Tibial nerve (tissue), 4 donors: ENCODE measurements around the gene ECHS1. TPM values are rescaled to one million over a fixed set of nuclear protein-coding genes. Genes with fewer than 3 reads are reported as not detected.
A peak's percentile ranks its signal among the peaks of the same experiment; 100 is the strongest.

ENCODE experiments used
- DNase-seq, 2 donors: peaks; one replicate each; pipeline ENCODE4 v3.0.0-alpha.2; 2019; ENCODE audit warnings: low spot score in 2 of 2
- H3K27ac ChIP-seq, 4 donors: fragments of 200-600 bp; sonication (generic) in 3 of 4; one replicate each; pipeline ENCODE4 v1.5.1; 2017 to 2019; ENCODE audit warnings: mild to moderate bottlenecking in 1 of 4
- H3K27me3 ChIP-seq, 2 donors: fragments of 200-600 bp; sonication (generic) in 1 of 2; one replicate each; pipeline versions ENCODE4 v1.5.1 to v1.6.0; 2017 to 2019
- H3K36me3 ChIP-seq, 3 donors: fragments of 200-600 bp; sonication (generic); one replicate each; pipeline ENCODE4 v1.5.1; 2018 to 2019
- H3K4me1 ChIP-seq, 4 donors: fragments of 200-600 bp; sonication (generic) in 3 of 4; one replicate each; pipeline ENCODE4 v1.5.1; 2017 to 2019
- H3K4me3 ChIP-seq, 4 donors: fragments of 200-600 bp; sonication (generic) in 3 of 4; one replicate each; pipeline ENCODE4 v1.5.1; 2017 to 2019; ENCODE audit warnings: mild to moderate bottlenecking in 1 of 4, moderate library complexity in 1 of 4
- H3K9me3 ChIP-seq, 4 donors: fragments of 200-600 bp; sonication (generic) in 3 of 4; one replicate each; pipeline ENCODE4 v1.5.1; 2017 to 2019
- EP300 ChIP-seq, 2 donors: sonication (generic); formaldehyde crosslinking; IDR thresholded peaks; one replicate each; pipeline ENCODE4 v1.6.1; 2017; ENCODE audit warnings: antibody characterized with exemption in 2 of 2, mild to moderate bottlenecking in 1 of 2
- POLR2A ChIP-seq, 2 donors: fragments of 450-650 bp; IDR thresholded peaks; one replicate each; pipeline ENCODE4 v1.6.1; 2017; ENCODE audit warnings: antibody characterized with exemption in 2 of 2, mild to moderate bottlenecking in 2 of 2, moderate library complexity in 2 of 2
- WGBS, 2 donors: methylation state at CpG; one replicate each; pipeline ENCODE4 v1.1.5; 2018; 5-methylcytosine and 5-hydroxymethylcytosine counted together
- total RNA-seq, 4 donors: library from RNA; depleted of rRNA; stranded (reverse); fragments of >200 nt; gene quantifications; one replicate each; pipeline ENCODE4 v1.1.0, GENCODE V29; 2016
- TF ChIP-seq, protein P1 (sequence below), 5 experiments: fragments of 200-600 bp in 3 of 5; fragments of 450-650 bp in 2 of 5; sonication (generic) in 3 of 5; IDR thresholded peaks; one replicate each; pipeline ENCODE4 v1.5.1; 2016 to 2019; ENCODE audit warnings: antibody characterized with exemption in 5 of 5, mild to moderate bottlenecking in 3 of 5, moderate library complexity in 2 of 5

ECHS1 gene
- total RNA-seq, 4 donors from 2014 or later, result 70.5 to 104 (median 76.4) TPM

DNA sequence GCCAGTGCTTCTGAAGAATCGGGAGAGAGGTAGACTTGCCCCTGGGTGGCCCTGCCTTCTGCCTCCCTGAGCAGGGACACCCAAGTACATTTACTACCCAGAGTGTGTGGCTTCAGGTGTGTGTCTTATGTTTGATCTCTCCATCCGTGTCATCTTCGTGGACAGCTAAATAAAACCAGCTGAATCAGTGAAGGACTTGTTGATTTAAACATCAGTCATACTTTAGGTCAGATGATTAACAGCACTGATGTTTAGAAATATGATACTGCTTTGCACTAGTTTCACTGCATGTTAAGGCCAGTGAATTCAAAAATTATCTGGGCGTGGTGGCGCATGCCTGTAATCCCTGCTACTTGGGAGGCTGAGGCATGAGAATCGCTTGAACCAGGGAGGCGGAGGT lies 24.8 kb upstream of the ECHS1 start:
- H3K27me3 ChIP-seq, result no peaks in the 10 kb centered on the region
- peaks cover 2 to 73% (median 31%) of the 10 kb centered on the region in 3 donors for H3K36me3 ChIP-seq
- TF ChIP-seq EP300 (IDR thresholded peaks at IDR 0.05), result no peak
- TF ChIP-seq, protein P1, sequence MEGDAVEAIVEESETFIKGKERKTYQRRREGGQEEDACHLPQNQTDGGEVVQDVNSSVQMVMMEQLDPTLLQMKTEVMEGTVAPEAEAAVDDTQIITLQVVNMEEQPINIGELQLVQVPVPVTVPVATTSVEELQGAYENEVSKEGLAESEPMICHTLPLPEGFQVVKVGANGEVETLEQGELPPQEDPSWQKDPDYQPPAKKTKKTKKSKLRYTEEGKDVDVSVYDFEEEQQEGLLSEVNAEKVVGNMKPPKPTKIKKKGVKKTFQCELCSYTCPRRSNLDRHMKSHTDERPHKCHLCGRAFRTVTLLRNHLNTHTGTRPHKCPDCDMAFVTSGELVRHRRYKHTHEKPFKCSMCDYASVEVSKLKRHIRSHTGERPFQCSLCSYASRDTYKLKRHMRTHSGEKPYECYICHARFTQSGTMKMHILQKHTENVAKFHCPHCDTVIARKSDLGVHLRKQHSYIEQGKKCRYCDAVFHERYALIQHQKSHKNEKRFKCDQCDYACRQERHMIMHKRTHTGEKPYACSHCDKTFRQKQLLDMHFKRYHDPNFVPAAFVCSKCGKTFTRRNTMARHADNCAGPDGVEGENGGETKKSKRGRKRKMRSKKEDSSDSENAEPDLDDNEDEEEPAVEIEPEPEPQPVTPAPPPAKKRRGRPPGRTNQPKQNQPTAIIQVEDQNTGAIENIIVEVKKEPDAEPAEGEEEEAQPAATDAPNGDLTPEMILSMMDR (IDR thresholded peaks at IDR 0.05), result no peak
- TF ChIP-seq POLR2A (IDR thresholded peaks at IDR 0.05), result no peak
- peaks cover 0 to 25% (median 12%) of the 10 kb centered on the region in 4 donors for H3K4me1 ChIP-seq
- H3K9me3 ChIP-seq, result no peaks in the 10 kb centered on the region
- no peak overlapping the region for H3K4me3 ChIP-seq
- DNase-seq, result no peak
- 95 to 97% methylated on average over 7 of the region's 7 CpGs for WGBS, 2 donors
- no peak overlapping the region for H3K27ac ChIP-seq

DNA sequence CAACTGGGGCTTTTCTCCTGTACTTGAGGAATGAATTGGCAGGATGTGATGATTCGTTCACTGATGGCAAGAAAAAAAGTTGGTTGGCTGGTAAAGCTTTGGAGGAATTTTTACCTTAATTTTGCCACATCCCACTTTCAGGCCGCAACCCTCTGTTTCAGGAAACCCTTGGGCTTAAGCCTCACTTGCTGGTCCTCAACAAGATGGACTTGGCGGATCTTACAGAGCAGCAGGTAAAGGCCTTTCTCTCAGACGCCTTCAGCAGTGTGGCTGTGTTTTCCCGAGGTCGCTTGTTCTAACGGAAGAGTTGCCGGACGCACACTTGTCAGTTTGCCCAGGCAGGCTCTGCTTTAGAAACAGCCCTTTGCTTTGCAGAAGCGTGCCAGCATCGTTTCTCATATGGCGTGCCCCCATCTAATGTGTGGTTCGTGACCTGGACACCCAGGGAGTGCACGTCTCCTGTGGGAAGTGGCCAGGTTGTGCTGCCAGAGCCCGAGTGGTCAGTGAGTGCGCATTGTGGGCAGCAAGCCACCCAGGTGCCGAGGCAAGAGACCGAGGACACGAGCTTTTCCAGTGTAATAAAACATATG lies 23.0 kb upstream of the ECHS1 start:
- Histone ChIP-seq H3K9me3 (no peaks in the 10 kb centered on the region), H3K27ac (no peak overlapping the region), H3K4me3 (no peak overlapping the region), H3K27me3 (no peaks in the 10 kb centered on the region), H3K4me1 (peaks cover 0 to 25% (median 12%) of the 10 kb centered on the region in 4 donors), H3K36me3 (peaks cover 2 to 62% (median 16%) of the 10 kb centered on the region in 3 donors)
- 94% methylated on average over 19 of the region's 19 CpGs for WGBS, 2 donors
- TF ChIP-seq EP300 (IDR thresholded peaks at IDR 0.05) (no peak), POLR2A (IDR thresholded peaks at IDR 0.05) (no peak)
- TF ChIP-seq, protein P1 (IDR thresholded peaks at IDR 0.05), result no peak
- DNase-seq, result no peak

DNA sequence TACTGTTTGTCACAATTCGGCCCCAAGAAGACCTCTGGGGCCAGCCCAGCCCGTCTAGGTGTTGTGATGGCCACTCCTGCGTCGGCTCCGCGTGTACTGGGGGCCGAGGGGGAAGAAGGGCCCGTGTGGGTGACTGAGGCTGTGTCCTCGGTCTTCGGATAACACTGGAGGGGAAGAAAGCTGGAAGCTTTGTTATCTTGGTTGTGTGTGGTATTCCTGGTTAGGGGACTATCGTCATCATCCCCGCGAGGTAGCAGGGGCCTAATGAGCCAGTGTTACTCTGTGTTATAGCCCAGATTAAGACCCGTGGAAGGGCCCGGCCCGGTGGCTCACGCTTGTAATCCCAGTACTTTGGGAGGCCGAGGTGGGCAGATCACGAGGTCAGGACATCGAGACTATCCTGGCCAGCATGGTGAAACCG lies 21.7 kb upstream of the ECHS1 start:
- Histone ChIP-seq H3K36me3 (peaks cover 2 to 63% (median 11%) of the 10 kb centered on the region in 3 donors), H3K9me3 (no peaks in the 10 kb centered on the region), H3K4me3 (peak overlapping the region; percentile 76 to 94 (median 84)), H3K27me3 (no peaks in the 10 kb centered on the region), H3K27ac (peak overlapping the region in 3 of 4 donors; percentile 84 to 88 (median 86)), H3K4me1 (peaks cover 0 to 25% (median 10%) of the 10 kb centered on the region in 4 donors)
- TF ChIP-seq EP300 (IDR thresholded peaks at IDR 0.05) (no peak), POLR2A (IDR thresholded peaks at IDR 0.05) (no peak)
- TF ChIP-seq, protein P1 (IDR thresholded peaks at IDR 0.05), result no peak
- DNase-seq, result no peak
- WGBS, 2 donors, result 32% methylated on average over 21 of the region's 21 CpGs

DNA sequence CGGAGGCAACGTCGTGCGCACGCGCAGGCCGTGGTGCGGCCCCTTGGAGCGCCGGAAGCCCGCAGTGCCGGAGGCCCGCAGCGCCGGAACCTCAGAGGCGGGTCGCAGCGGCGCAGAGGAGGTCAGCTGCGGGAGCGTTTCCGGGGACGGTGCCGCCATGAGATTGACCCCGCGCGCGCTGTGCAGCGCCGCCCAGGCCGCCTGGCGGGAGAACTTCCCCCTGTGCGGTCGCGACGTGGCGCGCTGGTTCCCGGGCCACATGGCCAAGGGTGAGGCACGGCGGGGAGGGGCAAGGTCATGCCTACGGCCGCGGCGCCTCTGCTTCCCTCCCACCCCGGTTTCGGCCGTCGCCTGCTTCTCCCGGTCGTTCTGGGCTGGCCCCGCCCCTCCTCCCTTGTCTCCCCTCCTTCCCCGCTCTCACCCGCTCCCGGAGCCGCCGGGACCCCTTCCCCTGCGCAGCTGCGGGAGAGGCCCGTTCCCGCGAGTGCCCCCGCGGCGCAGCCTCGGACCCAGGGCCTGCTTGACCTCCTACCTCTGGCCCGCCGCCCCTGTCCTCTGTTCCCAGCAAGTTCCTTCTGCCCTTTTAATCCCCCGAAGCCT lies 21.0 kb upstream of the ECHS1 start, which contains the start of gene MTG1:
Gene MTG1 (plus strand): TSS at position 94 of the 600 bp plus-strand sequence. CDS start 64 bp downstream, at position 158.
- H3K36me3 ChIP-seq, result peaks cover 0 to 63% (median 7%) of the 10 kb centered on the region in 3 donors
- peak; percentile 74 to 82 for DNase-seq
- H3K4me3 ChIP-seq, result peak within 1 kb of the TSS; percentile 76 to 94 (median 84)
- WGBS, 2 donors, result 0 to 1% methylated on average over 39 to 63 of the region's 69 CpGs
- H3K27me3 ChIP-seq, result no peaks in the 10 kb centered on the region
- H3K4me1 ChIP-seq, result peaks cover 0 to 25% (median 10%) of the 10 kb centered on the region in 4 donors
- TF ChIP-seq, protein P1 (IDR thresholded peaks at IDR 0.05), result peak in 4 of 5 experiments; percentile 26 to 75 (median 38)
- TF ChIP-seq POLR2A (IDR thresholded peaks at IDR 0.05), result peak in 1 of 2 donors; percentile 62
- peak in 1 of 2 donors; percentile 90 for TF ChIP-seq EP300 (IDR thresholded peaks at IDR 0.05)
- peak within 1 kb of the TSS in 3 of 4 donors; percentile 84 to 88 (median 86) for H3K27ac ChIP-seq
- H3K9me3 ChIP-seq, result no peaks in the 10 kb centered on the region
